PFSK-1 (cell line): Measurements from ENCODE around the gene CTIF.

ENCODE experiments used
- FOXP2 ChIP-seq: optimal IDR thresholded peaks from 2 replicates; pipeline ENCODE3; 2011; ENCODE audit warnings: borderline replicate concordance, control low read depth, inconsistent platforms; ENCODE audit not compliant: insufficient read depth; ENCODE audit errors: extremely low read length, extremely low read depth
- POLR2AphosphoS5 ChIP-seq: IDR thresholded peaks from 2 replicates; pipeline ENCODE4 v1.6.1; 2012; ENCODE audit warnings: low read depth, mild to moderate bottlenecking, control low read depth, low read length, moderate library complexity
- SIN3A ChIP-seq: IDR thresholded peaks from 2 replicates; pipeline ENCODE4 v1.6.1; 2012; ENCODE audit warnings: mild to moderate bottlenecking, low read length, moderate library complexity, borderline replicate concordance; ENCODE audit not compliant: insufficient read depth
- TAF1 ChIP-seq: IDR thresholded peaks from 2 replicates; pipeline ENCODE4 v1.6.1; 2012; ENCODE audit warnings: low read length, control low read depth, borderline replicate concordance; ENCODE audit not compliant: insufficient read depth
- TF ChIP-seq, protein P1 (sequence below), 2 experiments: IDR thresholded peaks; 2 replicates each; pipeline versions ENCODE4 v1.6.1 to v1.8.0; 2011 to 2012; ENCODE audit warnings: low read depth in 2 of 2, low read length in 2 of 2, control low read depth in 1 of 2, inconsistent platforms in 1 of 2, mild to moderate bottlenecking in 1 of 2, moderate library complexity in 1 of 2; ENCODE audit not compliant: insufficient read depth in 1 of 2

CTIF gene

DNA sequence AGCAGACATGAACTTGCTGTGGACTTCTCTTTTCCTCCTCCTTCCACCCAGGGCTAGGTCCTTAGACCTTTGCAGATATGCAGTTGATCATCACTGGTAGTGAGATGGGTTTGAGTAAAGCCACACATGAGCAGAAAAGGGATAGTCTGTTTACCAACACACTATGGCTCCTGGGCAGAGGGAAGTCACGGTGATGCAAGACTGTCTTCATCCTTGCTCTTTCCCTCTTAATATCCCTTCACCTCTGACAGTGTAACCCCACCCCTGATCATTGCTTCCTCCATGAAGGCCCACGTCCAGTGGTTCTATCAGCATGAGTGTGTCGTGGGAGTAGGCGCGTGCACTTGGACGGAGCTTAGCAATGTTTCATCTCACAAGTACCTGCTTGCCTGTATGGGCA, 223.2 kb downstream of the CTIF start:
- TF ChIP-seq FOXP2: no peak
- TF ChIP-seq, protein P1, sequence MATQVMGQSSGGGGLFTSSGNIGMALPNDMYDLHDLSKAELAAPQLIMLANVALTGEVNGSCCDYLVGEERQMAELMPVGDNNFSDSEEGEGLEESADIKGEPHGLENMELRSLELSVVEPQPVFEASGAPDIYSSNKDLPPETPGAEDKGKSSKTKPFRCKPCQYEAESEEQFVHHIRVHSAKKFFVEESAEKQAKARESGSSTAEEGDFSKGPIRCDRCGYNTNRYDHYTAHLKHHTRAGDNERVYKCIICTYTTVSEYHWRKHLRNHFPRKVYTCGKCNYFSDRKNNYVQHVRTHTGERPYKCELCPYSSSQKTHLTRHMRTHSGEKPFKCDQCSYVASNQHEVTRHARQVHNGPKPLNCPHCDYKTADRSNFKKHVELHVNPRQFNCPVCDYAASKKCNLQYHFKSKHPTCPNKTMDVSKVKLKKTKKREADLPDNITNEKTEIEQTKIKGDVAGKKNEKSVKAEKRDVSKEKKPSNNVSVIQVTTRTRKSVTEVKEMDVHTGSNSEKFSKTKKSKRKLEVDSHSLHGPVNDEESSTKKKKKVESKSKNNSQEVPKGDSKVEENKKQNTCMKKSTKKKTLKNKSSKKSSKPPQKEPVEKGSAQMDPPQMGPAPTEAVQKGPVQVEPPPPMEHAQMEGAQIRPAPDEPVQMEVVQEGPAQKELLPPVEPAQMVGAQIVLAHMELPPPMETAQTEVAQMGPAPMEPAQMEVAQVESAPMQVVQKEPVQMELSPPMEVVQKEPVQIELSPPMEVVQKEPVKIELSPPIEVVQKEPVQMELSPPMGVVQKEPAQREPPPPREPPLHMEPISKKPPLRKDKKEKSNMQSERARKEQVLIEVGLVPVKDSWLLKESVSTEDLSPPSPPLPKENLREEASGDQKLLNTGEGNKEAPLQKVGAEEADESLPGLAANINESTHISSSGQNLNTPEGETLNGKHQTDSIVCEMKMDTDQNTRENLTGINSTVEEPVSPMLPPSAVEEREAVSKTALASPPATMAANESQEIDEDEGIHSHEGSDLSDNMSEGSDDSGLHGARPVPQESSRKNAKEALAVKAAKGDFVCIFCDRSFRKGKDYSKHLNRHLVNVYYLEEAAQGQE (IDR thresholded peaks at IDR 0.05; ENCODE audit: insufficient read depth in 1 of 2, low read depth in 2 of 2, low read length in 2 of 2): no peak
- TF ChIP-seq SIN3A: no peak
- TF ChIP-seq TAF1: no peak
- TF ChIP-seq POLR2AphosphoS5: no peak

DNA sequence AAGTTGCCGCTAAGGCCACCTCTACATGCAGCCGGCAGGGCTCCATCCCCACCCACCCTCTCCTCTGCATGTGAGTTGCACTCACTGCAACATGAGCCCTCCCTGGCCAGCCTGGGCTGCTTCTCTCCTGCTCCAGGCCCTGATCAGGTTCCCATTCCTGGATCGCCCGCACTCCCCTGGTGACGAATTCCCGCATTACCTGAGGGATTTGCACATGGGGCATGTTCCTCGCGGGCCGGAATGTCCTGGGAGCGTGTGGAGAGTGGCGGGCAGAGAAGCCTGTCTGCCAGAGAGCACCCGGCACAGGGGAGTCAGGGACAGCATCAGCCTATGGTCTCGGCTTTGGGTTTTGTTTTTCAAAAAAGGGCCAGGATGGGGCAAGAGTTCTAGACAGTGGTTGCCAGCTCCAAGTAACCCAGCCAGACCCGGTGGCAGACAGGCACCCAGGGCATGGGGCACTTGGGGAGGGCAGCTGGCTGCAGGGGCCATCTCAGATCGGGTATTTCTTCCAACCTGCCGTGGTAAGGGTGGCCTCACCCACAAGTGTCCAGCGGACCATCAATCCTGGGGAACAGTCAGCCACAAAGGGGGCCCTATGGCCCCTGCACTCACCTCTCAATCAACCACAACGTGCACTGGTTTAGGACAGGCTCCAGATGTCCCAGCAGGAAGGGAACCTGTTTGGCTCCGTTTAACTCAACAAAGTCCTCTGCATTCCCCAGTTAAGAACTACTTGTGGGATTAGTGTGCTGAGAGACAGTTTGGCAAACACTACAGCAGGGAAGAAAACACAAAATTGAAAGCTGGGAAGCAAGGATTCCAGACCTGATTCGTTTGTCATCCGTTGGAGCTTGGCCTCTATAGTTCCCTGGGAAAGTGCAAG, 224.2 kb downstream of the CTIF start:
- no peak for TF ChIP-seq FOXP2
- TF ChIP-seq TAF1: no peak
- TF ChIP-seq POLR2AphosphoS5: no peak
- no peak for TF ChIP-seq SIN3A
- TF ChIP-seq, protein P1 (IDR thresholded peaks at IDR 0.05; ENCODE audit: insufficient read depth in 1 of 2, low read depth in 2 of 2, low read length in 2 of 2): no peak

DNA sequence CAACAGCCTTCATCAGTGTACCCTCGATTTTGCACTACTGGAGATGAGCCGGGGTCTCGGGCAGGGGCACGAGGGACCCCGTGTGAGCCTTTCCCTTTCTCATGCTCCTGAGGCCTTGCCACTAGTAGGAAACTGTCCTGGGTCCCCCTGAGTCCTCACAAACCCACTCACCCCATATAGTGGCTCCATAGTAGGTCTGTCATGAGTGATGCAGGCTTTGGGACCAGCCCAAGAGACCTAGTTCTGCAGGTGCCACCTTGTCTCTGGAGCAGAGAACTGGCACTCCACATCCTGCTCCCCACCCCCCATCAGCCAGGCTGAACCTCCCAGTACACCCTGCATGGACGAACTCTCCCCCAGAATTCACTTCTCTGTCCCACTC, 224.9 kb downstream of the CTIF start:
- TF ChIP-seq TAF1 (no peak), FOXP2 (no peak), POLR2AphosphoS5 (no peak), SIN3A (no peak)
- TF ChIP-seq, protein P1 (IDR thresholded peaks at IDR 0.05; ENCODE audit: insufficient read depth in 1 of 2, low read depth in 2 of 2, low read length in 2 of 2): no peak

DNA sequence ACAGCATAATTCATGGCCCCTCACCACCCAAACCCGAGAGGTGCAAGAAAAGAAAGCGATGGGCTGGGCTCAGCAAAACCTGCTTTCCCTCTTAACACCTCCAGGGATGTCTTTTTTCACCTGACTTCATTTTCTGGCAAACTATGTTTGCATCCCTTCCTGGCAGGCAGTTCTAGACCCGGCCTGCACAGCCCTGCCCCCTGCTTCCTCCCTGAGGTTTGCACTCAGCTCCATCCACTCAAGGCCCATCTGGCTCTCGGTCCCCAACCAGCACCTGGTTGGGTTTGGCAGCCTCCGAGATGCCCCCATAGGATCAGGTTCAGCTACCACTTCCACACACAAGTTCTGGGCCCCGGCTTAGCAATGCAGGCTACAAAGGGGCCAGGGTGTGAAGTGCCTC, 226.2 kb downstream of the CTIF start:
- TF ChIP-seq, protein P1 (IDR thresholded peaks at IDR 0.05; ENCODE audit: insufficient read depth in 1 of 2, low read depth in 2 of 2, low read length in 2 of 2): no peak
- TF ChIP-seq POLR2AphosphoS5 (no peak), SIN3A (no peak)
